ENCODE measurements around the gene EPHB2.

EPHB2 gene

DNA sequence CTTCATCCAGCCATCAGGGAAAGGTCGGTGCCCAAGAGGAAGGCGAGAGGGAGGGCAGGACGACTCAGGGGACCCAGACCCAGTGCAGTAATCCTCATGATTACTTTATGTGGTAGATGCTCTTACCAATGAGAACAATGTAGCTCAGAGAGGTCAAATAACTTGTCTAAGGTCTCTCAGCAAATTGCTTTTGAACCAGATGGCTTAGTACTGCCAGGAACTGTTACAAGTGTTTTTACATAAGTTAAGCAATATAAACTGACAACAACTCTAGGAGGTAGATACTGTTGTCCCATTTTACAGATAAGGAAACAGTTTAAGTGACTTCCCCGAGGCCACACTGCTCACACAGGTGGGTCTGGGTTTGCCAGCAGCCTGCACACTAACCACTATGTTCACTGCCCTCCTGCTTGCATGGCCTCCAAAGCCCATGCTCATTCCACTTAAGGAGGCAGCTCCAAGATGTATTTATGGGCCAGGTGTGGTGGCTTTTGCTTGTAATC is 150.3 kb downstream of the EPHB2 start:
- DNase-seq (ENCODE audit: low read depth), result no peak

DNA sequence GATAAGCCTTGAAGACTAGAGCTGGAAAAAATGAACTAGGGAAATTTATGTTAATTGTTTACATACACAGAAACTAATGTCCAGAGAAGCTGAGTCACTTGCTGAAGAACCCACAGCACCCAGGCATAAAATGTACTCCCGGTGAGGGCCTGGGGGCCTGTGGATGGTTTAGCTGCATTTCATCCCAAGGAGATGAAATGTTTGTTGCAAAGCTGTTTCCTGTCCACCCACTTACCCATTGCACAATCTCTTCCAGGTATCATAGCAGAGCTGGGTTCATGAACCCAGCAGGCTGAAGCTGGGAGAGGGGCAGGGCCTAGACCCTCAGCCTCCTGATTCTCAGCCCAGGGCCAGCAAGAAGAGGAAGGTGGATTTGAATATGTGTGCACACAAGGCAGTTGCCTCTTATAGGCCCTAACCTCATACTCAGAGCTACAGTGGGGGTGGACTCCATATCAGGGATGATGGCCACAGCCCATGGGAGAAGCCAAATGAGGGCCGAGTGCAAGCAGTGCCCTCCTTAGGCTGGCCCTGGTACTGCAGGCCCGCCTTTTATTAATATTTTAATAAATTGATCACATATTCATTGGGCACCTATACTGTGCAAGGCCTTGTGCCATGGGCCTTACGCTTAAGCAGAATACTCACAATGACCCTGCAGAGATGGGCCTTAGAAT is 151.3 kb downstream of the EPHB2 start:
- DNase-seq (ENCODE audit: low read depth), result no peak

DNA sequence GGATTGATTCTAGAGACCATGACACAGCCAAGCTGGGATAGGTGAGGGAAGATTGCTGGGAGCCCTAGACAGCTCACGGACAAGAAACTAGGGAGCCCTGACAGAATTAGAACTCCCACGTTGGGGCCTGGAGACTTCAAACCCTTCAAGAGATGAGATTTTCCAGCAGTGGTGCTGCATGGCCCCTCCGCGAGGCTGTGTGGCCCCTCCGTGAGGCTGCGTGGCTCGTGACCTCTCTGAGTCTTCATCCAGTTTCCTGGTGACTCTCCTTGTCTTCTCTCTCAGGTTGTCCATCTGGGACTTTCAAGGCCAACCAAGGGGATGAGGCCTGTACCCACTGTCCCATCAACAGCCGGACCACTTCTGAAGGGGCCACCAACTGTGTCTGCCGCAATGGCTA is 152.1 kb downstream of the EPHB2 start:
- DNase-seq (ENCODE audit: low read depth), result no peak

DNA sequence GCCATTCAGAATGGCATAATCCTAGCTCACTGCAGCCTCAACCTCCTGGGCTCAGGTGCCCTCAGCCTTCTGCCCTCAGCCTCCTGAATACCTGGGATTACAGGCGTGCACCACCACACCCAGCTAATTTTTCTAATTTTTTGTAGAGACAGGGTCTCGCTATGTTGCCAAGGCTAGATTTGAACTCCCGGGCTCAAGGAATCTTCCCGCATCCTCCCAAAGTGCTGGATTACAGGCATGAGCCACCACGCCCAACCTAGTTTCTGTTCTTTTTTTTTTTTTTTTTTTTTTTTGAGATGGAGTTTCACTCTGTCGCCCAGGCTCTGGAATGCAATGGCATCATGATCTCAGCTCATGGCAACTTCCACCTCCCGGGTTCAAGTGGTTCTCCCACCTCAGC is 153.1 kb downstream of the EPHB2 start:
- no peak for DNase-seq (ENCODE audit: low read depth)

DNA sequence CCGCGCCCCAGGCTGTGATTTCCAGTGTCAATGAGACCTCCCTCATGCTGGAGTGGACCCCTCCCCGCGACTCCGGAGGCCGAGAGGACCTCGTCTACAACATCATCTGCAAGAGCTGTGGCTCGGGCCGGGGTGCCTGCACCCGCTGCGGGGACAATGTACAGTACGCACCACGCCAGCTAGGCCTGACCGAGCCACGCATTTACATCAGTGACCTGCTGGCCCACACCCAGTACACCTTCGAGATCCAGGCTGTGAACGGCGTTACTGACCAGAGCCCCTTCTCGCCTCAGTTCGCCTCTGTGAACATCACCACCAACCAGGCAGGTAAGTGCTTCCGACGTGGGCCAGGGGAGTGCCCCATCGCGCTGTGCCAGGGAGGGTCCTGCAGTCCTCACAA is 154.2 kb downstream of the EPHB2 start:
- no peak for DNase-seq (ENCODE audit: low read depth)

DNA sequence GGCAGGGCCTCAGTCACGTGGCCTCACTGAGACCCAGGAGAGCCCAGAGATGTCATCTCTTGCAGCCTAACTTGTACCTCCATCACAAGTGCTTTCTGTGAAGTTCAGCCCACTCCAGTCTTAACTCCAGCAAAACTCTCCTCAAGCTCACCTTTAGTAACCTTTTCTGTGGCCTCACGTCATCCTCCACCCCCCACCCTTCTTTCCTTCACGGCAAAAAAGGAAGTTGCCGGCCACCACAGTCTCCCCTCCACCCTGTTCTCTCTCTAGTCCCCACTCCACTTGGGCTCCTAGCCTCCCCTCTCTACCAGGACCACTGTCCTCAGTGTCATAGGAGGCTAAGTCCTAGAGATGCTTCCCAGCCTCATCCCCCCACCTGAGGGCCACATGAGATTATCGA is 155.1 kb downstream of the EPHB2 start:
- DNase-seq (ENCODE audit: low read depth), result no peak

DNA sequence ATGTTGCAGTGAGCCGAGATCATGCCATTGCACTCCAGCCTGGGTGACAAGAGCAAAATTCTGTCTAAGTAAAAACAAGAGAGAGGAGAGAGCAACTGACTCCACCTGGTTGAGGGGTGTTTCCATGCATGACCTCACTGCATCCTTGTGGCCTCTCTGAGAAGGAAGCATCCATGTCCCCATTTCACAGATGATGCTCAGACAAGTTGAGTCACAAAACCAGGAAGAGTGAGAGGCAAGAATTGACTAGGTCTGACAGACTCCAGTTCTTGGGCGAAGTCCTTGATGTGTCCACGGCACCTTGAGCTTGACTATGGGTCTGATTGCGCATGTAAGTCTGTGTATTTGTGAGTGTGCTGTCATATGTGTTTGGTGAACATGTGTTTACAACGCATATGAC is 156.2 kb downstream of the EPHB2 start:
- DNase-seq (ENCODE audit: low read depth), result no peak

DNA sequence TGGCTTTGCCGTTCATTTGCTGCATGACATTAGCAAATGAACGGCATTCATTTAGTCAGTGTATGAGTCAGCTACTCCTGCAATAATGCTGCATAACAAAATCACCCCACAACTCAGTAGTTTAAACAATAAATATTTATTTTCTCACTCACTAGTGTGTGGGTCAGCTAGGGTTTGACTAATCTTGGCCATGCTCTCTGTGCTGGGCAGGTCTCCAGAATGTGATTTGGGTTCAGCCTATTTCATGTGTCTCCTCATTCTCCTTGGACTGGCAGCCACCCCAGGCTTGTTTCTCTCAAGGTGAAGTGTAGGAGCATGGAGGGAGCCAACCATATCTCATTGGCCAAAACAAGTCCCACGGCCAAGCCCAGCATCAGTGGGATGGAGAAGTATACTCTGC is 157.7 kb downstream of the EPHB2 start:
- no peak for DNase-seq (ENCODE audit: low read depth)

DNA sequence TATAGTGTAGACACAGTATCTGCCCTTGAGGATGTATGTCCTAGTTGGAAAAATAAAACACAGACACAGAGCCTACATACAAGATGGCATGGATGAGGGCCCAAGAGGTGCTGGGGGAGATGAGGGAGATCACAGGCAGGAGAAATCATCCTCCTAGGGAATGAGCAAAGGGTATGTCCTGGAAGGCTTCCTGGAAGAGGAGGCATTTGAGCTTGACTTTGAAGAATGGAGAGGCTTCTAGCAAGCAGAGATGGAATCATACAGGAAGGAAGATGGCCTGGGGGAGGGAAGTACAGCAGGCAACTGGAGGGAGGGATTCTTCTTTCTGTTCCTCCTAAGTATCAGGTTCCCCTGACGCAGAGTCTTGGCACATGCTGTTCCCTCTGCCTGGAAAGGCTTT is 158.7 kb downstream of the EPHB2 start:
- no peak for DNase-seq (ENCODE audit: low read depth)

DNA sequence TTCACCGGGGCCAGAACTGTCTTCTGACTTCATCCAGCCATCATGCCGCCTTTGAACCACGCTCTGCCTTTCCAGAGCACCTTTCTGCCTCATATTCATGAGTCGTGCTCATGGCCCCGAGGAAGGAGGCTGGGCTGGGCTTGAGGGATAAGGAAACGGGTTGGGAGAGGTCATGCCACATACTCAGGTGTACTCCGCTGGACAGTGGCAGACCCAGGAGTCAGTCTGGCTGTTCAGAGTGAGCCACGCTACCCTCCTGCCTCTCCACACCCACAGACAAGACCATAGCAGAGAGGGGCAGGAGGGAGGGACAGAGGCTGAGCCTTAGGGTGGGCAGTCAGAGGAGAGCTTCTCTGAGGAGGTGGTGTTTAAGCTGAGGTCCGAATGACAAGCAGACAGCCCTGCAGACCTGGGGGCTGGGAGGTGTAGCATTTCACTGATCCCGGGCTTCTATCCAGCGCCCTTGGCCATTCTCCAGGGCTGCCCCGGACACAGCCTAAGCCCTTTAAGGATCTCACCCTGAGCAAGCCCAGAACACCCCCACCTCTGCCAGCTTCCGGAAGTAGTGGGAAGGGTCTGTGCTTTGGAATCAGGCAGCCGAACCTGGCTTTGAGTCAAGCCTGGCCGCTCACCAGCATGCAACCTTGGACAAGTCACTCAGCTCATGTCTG is 159.7 kb downstream of the EPHB2 start:
- no peak for DNase-seq (ENCODE audit: low read depth)

DNA sequence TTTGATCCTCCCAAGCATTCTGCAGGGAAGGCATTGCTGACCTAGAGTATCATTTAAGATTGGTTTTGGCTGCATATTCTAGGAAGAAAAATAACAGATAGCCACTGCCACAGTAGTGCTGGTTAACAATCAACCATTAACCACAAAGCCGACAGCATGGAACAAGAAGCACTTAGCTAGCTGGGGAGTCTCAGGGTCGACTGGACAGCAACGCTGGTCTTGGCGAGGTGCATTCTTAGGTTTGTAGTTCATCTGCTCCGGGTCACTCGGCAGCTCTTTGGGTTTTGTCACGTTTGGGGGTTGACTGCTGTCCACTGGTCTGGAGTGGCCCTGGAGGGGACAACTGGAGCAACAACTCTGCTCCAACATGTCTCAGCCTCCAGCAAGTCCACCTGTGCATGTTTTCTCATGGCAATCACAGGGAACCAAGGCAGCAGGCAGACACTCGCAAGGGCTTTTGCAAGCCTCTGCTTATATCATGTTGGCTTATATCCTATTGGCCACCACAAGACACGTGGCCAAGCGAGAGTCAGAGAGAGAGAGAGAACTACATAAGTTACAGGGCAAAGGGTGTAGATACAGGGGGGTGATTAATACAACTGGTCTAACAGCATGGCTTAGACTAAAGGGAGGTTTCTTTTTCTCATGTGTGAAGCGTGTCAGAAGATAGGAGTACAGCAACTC is 162.5 kb downstream of the EPHB2 start:
- no peak for DNase-seq (ENCODE audit: low read depth)

DNA sequence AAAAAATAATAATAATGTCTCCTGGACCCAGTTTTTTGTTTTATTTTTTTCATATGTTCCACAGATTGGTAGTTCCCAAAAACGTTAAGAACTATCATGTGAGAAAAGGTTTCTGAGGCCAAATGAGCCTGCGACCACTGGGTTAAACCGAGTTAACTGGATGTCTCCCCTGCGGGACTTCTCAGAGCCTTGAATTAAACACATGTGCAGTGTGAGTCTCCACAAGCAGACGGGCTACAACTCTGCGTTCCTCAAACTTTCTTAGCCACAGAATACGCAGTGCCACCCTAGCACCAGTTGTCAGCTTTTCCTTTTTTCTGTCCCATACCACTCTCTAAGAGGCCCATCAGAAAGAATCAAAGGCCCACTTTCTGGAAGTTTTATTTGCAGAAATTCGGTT is 164.1 kb downstream of the EPHB2 start:
- DNase-seq (ENCODE audit: low read depth), result no peak

DNA sequence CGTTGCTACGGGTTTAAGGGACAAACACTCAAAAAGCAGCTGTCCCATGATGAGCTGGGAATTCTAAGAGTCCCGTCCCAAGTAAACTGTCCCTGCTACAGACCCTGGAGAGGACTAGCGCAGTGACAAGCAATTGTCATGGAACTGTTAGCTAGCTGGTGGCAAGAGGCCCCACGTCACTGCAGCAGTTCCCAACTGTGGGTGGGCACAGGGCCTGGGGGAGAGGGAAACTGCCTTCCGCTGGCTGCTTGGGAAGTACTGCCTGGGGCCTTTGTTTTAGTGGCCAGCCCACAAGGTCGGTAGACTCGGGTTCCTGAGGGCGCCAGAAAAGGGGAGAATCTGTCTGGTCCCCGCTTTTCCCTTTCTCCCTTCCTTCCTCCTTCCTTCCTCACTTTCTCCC is 164.6 kb downstream of the EPHB2 start:
- no peak for DNase-seq (ENCODE audit: low read depth)

DNA sequence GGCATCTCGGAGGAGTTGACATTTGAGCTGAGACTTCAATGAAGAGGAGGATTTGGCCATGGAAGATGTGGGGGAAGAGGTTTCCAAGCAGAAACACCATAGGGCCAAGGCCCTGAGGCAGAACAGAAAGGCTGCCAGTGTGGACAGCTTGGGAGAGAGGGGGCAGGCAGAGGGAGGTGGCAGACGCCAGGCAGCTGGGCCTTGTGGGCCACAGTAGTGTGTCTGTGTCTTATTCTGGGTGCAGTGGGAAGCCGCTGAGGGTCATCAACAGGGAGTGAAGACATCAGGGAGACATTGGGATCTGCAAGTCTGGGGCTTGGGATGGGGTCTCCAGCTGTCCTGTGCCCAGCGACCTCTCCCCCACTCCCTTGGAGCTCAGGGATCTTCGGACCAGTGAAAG is 165.2 kb downstream of the EPHB2 start:
- no peak for DNase-seq (ENCODE audit: low read depth)

DNA sequence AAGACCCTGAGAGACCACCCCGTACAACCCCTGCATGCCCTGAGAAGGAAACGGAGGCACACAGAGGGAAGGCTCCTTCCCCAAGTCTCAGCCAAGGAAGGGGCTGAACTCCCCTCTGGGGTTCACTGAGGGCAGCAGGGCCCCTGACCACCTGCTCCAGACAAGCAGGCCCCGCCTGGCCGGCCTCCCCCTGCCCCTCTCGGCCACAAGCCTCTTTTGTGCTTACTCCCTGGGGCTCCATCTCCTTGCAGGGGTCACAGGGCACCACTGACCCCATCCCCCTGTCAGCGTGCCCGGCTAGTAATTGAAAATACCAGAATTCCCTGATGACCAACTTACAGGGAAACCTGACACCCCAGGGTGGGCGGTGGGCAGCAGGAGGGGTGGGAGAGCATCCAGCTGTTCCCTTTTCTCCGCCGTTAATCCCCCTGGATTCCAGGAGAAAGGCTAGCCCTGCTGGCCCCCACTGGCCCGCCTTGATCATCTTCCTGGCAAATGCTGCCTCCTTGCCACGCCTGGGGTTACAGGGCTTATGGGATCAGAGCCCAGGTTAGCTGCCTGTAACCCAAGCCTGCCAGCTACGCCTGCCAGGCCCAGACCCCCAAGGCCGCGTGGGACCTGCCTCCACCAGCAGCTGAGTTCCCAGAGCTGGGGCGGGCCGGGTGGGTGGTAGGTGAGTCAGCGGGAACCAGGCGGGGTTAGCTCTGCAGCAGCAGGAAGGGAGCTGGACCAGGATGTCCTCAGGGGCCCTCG is 165.9 kb downstream of the EPHB2 start:
- DNase-seq (ENCODE audit: low read depth), result no peak

DNA sequence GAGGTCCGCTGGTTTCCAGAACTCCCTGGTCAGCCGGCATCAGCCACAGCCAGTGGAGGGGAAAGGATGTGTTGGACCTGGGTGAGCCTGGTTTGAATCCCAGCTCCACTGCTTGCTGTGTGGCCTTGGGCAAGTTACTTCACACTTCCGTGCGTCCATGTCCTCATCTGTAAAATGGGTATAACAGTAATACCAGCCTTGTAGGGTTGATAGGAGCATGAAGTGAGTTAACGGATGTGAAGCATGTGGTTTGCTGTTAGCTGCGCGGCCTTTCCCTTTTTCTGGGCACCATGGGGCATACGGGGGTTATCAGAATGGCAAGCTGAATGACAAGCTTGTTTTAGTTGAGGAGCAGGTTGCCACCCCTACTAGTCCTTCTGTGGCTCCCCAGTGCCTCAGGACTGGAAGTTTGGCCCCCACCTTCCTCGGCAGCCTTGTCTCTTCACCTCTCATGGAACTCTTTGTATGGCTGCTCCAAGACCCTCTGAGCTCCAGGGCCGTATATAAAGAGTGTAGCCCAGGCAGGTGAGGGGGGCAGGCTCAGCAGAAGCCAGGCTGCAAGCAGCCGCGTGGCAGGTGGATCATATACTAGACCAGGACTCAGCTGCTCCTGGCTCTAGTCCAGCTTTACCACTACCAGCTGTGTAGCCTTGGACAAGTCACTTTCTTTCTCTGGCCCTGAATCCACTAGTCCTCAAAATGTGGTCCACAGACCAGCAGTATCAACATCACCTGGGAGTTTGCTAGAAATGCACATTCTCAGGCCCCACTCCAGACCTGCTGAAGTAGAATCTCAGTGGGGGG is 166.7 kb downstream of the EPHB2 start:
- DNase-seq (ENCODE audit: low read depth), result no peak

DNA sequence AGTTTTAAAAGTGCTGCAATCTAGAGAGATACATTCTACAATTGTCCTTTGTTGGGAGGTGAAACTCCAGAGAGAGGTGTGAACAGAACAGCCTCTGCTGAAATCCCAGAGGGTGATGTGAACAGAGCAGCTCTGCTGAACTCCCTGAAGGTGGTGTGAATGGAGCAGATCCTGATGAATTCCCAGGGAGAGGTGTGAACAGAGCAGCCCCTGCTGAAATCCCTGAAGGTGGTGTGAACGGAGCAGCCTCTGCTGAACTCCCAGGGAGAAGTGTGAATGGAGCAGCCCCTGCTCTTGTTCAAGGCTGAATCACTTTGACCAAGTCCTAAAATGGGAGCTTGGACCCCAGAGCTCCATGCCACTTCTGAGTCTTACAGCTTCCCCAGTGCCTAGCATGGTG is 167.3 kb downstream of the EPHB2 start:
- no peak for DNase-seq (ENCODE audit: low read depth)

DNA sequence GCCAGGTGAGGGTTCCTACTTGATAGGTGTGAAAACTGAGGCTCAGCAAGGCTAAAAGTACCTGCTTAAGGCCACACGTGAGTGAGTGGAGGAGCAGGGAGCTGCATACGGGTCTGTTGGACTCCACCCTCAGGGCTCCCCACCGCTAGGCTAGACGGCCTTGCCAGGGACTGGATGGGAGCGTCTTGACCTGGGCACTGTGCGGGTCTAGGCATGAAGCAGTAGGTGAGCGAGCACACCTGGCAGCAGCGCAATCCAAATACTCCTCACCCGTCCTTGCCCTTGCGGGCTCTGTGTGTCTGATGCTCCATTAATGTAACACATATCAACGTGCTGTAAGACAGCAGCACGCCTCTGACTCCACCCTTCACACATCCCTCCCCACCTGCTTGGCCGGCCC is 168.0 kb downstream of the EPHB2 start:
- DNase-seq (ENCODE audit: low read depth), result no peak

DNA sequence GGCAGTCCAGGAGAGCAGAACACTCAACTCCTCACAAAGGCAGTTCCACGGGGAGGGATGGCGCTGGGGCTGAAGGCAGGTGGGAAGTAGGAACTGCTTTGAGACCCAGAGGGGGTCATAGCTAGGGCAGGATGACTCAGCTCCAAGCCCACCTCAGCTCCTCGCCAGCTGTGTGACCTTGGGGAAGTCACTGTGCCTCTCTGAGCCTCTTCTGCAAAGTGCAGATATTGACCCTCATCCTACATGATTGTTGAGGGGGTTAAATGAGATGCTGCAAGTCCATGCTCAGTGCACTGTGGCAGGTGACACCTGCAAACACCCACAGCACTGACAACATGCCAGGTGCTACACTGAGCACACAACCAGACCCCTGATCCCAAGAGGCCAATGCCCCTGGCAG is 168.8 kb downstream of the EPHB2 start:
- DNase-seq (ENCODE audit: low read depth), result no peak

DNA sequence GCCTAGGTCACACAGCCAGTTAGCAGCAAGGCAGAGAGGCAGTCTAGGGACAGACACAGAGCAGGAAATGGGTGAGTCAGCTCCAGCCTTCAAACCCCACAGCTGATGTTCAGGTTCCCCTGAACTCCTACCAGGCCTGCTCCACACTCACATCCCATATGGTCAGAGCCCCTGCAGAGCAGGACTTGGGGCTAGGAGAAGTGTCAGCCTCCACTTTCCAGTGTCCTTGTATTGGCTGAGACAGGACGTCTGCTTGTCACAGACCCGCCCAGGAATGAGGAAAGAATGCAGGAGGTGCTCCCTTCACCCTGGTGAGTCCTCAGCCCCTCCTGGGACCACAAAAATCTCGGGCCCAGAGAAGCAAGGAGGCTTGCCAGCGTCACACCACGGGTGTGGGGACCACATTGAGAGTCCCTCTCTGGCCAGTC is 169.5 kb downstream of the EPHB2 start:
- no peak for DNase-seq (ENCODE audit: low read depth)

DNA sequence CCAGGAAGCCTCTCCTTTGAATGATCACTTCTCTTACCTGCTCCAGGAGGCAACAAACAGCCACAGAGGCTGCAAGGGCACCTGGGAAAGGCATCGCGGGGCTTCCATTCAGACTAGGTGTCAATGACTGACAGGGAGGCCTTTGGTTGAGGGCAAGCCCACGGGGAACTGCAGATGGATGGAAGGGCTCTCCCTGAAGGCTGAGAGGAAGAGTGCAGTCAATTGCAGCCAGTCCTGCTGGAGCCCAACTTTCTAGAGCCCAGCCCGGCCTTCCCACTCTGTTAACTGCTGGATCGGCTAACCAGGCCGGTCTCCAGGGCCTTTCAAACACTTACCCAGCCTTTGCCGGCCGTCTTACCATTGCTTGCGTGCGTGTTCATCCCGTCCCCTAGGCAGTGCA is 172.8 kb downstream of the EPHB2 start:
- DNase-seq (ENCODE audit: low read depth), result no peak
